AG09309 (cell line): ENCODE measurements around the gene DGKZ.

Source experiments
- DNase-seq: peaks from one replicate; pipeline ENCODE4 v3.0.0-alpha.2; 2010; ENCODE audit warnings: low read depth
- H3K4me3 ChIP-seq: 2 replicates; pipeline ENCODE4 v1.5.1; 2011; ENCODE audit warnings: mild to moderate bottlenecking, low read depth, low read length, moderate library complexity; ENCODE audit not compliant: control insufficient read depth
- TF ChIP-seq, protein P1 (sequence below): IDR thresholded peaks from 2 replicates; pipeline ENCODE4 v1.5.1; 2011; ENCODE audit warnings: mild to moderate bottlenecking, low read depth, low read length, inconsistent platforms; ENCODE audit not compliant: insufficient read depth, control insufficient read depth; ENCODE audit errors: missing control alignments

The DGKZ gene

DNA sequence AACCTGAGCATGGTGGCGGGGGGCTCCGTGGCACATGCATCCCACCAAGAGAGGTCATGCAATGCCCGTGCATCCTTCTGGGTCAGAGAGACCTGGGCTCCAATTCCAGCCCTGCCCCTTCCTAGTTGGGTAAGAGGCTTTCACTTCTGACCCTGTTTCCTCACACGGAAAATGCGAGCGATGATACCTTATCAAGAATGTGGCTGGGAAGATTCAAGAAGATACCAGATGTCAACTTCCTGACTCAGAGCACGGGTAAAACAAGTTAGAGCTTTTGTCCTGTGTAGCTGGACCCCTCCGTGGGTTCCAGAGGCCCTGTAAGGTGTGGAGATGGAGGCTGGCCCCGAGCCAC lies 8.7 kb upstream of the DGKZ start:
- DNase-seq, result no peak
- H3K4me3 ChIP-seq, result no peak overlapping the region; the same call in 1 of the 2 replicates
- TF ChIP-seq, protein P1, sequence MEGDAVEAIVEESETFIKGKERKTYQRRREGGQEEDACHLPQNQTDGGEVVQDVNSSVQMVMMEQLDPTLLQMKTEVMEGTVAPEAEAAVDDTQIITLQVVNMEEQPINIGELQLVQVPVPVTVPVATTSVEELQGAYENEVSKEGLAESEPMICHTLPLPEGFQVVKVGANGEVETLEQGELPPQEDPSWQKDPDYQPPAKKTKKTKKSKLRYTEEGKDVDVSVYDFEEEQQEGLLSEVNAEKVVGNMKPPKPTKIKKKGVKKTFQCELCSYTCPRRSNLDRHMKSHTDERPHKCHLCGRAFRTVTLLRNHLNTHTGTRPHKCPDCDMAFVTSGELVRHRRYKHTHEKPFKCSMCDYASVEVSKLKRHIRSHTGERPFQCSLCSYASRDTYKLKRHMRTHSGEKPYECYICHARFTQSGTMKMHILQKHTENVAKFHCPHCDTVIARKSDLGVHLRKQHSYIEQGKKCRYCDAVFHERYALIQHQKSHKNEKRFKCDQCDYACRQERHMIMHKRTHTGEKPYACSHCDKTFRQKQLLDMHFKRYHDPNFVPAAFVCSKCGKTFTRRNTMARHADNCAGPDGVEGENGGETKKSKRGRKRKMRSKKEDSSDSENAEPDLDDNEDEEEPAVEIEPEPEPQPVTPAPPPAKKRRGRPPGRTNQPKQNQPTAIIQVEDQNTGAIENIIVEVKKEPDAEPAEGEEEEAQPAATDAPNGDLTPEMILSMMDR, result no peak

- DNase-seq, result no peak
- TF ChIP-seq, protein P1, result no peak
- no peak overlapping the region; the same call in 1 of the 2 replicates for H3K4me3 ChIP-seq
Measured at GRCh38 chr11:46338988-46339666, 8.1 kb upstream of the DGKZ start.

DNA sequence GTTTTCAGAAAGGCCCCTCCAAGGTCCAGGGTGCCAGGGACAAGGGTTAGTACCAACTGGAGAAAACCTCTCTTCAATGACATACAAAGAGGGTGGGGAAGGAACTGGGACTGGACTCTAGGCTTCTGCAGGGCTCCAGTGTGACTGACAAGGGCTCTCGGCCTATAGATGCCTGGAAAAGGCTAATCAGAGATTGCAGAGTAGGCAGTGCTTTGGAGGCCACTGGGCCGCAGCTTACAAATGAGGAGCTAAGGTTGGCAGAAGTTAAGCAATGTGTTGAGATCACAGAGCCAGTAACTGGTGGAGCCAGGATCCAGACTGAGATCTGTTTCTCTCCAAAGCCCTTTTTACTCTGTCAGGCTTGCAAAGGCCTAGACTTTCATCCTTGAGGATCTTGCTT lies 7.4 kb upstream of the DGKZ start:
- TF ChIP-seq, protein P1, result no peak
- no peak for DNase-seq
- no peak overlapping the region for H3K4me3 ChIP-seq

DNA sequence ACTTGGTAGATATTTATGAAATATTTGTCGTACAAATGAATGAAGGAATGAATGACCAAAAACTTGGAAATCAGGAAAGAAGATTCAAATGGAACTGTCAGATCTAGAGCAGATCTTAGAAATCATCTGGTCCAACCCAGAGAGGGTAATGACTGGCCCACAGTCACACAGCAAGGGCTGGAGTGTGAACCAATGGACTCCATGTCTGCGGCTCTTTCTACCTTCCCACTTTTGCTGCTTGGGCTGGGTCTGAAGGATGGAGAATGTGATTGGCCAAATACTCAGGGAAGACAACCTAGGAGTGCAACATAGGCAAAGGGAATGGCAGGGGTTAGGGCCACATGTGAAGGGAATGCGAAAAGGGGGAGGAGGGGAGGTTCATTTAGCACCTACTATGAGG lies 5.8 kb upstream of the DGKZ start:
- DNase-seq, result no peak
- no peak overlapping the region for H3K4me3 ChIP-seq
- TF ChIP-seq, protein P1, result no peak

DNA sequence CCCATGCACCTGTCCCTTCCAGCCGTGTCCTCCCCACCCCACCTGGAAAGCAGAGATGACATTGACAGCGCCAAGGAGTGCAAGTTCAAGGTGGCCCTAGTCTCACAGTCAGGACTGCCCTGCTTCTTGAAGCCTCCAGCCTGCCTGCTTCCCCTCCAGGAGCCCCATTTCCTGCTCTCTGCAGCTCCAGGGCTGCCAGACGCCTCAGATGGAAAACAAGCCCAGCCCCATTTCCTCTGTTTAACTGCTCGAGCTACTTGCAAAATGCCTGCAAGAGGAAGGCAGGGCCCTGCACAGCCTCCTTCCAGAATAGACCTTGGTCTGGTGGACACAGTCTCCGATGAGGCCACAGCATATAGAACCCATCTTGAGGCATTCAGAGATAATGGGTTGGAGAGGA lies 5.0 kb upstream of the DGKZ start:
- no peak for DNase-seq
- H3K4me3 ChIP-seq, result no peak overlapping the region
- TF ChIP-seq, protein P1, result no peak

DNA sequence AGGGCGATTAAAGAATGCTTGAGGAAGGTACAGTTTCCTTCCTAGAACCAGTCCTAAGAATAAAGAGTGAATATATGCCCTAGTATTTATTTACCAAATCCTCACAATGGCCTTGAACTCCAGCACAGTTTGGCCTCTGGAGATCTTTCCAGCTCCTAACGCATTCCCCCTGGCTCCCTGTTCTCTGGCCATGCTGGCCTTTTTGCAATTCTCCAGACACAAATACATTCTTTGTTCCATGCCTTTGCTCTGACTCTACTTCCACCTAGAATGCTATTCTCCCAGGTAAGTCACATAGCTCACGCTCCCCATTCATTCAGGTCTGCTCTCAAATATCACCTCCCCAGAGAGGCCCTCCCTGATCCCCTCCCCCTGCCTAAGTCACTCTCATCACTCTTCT lies 3.7 kb upstream of the DGKZ start:
- TF ChIP-seq, protein P1, result no peak
- DNase-seq, result no peak
- H3K4me3 ChIP-seq, result no peak overlapping the region
